ENCODE results near the gene CCNJL. TPM values are rescaled to one million over a fixed set of nuclear protein-coding genes. Genes with fewer than 3 reads are reported as not detected.

The CCNJL gene, protein sequence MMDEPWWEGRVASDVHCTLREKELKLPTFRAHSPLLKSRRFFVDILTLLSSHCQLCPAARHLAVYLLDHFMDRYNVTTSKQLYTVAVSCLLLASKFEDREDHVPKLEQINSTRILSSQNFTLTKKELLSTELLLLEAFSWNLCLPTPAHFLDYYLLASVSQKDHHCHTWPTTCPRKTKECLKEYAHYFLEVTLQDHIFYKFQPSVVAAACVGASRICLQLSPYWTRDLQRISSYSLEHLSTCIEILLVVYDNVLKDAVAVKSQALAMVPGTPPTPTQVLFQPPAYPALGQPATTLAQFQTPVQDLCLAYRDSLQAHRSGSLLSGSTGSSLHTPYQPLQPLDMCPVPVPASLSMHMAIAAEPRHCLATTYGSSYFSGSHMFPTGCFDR
- total RNA-seq = under 1 TPM; 0.84 TPM
- under 1 TPM; 0.07 to 0.42 TPM for polyA plus RNA-seq

DNA sequence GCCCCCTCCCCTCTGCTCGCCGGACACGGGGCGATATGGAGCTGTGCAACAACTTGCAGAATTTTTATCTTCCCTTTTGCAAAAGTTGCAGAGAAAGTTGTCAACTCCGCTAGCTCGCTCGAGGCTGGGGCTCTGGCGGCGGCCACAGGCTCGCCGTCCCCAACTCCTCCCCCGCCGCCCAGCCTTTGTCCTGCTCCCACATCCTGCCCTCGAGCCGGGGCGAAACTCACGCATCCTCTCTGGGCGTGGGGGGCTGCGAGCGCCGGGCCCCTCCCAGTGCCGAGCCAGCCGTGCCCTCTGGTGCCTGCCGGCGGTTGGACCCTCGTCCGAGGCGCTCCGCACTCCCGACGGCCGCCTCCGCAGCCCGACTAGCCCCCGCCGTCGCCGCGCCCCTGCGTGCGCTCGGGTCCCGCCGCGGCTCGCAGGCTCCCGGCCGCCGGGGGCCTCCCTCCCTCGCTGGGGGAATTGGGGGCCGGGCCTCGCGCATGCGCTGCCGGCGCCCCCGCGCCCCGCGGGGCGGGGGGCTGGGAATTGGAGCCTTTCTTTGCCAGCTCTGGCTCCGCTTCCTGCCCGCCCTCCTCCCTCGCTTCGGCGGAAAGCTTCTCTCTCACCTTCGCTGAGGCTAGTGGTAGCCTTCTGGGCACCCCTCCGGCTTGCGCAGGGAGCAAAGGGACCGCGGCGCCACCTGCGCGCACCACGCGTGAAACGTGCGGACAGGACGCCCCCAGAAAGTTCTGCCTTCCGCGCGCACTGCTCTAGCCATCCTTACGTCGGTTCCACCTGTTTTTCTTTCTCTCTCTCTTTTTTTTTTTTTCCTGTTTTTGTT lies at the start of gene CCNJL:
Gene CCNJL (minus strand): TSS at position 431 of the 826 bp plus-strand sequence. CDS start 641 bp downstream, outside the sequence.
- no peaks in the 10 kb centered on the region for H3K36me3 ChIP-seq (ENCODE audit: control insufficient read depth in 4 of 4, insufficient read depth in 3 of 4, low read depth in 1 of 4, low read length in 3 of 4)
- no peaks in the 10 kb centered on the region for H3K9me3 ChIP-seq (ENCODE audit: control insufficient read depth in 4 of 4, low read length in 3 of 4)
- 2% methylated on average over 84 of the region's 84 CpGs for WGBS
- no peak within 1 kb of the TSS for H3K9ac ChIP-seq (ENCODE audit: low read depth in 1 of 2, low read length in 2 of 2)
- peak within 1 kb of the TSS in 1 of 2 donors; percentile 63 for H3K27ac ChIP-seq (ENCODE audit: low read depth in 1 of 2, low read length in 2 of 2)
- H3K4me3 ChIP-seq (ENCODE audit: low read depth in 1 of 3, low read length in 3 of 3) = peak within 1 kb of the TSS; percentile 23 to 48 (median 30)
- H3K4me1 ChIP-seq (ENCODE audit: control insufficient read depth in 4 of 4, insufficient read depth in 4 of 4, low read length in 3 of 4) = peaks cover 0 to 11% (median 2%) of the 10 kb centered on the region in 4 donors
- H3K27me3 ChIP-seq (ENCODE audit: control insufficient read depth in 4 of 4, insufficient read depth in 4 of 4, low read length in 3 of 4) = peaks cover 0 to 9% (median 2%) of the 10 kb centered on the region in 4 donors
- TF ChIP-seq FOXA2 (IDR thresholded peaks at IDR 0.05) (no peak), JUND (IDR thresholded peaks at IDR 0.05) (no peak), FOXA1 (IDR thresholded peaks at IDR 0.05) (no peak), SP1 (IDR thresholded peaks at IDR 0.05) (no peak), RXRA (IDR thresholded peaks at IDR 0.05) (no peak), HNF4G (IDR thresholded peaks at IDR 0.05) (no peak), NR2F2 (IDR thresholded peaks at IDR 0.05) (no peak), GABPA (IDR thresholded peaks at IDR 0.05 in 1 of 2, conservative IDR thresholded peaks at IDR 0.05 in 1 of 2) (no peak), TAF1 (conservative IDR thresholded peaks at IDR 0.05) (no peak)
- TF ChIP-seq, protein P1, sequence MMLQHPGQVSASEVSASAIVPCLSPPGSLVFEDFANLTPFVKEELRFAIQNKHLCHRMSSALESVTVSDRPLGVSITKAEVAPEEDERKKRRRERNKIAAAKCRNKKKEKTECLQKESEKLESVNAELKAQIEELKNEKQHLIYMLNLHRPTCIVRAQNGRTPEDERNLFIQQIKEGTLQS (IDR thresholded peaks at IDR 0.05) = no peak
- TF ChIP-seq, protein P2, sequence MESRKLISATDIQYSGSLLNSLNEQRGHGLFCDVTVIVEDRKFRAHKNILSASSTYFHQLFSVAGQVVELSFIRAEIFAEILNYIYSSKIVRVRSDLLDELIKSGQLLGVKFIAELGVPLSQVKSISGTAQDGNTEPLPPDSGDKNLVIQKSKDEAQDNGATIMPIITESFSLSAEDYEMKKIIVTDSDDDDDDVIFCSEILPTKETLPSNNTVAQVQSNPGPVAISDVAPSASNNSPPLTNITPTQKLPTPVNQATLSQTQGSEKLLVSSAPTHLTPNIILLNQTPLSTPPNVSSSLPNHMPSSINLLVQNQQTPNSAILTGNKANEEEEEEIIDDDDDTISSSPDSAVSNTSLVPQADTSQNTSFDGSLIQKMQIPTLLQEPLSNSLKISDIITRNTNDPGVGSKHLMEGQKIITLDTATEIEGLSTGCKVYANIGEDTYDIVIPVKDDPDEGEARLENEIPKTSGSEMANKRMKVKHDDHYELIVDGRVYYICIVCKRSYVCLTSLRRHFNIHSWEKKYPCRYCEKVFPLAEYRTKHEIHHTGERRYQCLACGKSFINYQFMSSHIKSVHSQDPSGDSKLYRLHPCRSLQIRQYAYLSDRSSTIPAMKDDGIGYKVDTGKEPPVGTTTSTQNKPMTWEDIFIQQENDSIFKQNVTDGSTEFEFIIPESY (IDR thresholded peaks at IDR 0.05) = no peak
- TF ChIP-seq, protein P3, sequence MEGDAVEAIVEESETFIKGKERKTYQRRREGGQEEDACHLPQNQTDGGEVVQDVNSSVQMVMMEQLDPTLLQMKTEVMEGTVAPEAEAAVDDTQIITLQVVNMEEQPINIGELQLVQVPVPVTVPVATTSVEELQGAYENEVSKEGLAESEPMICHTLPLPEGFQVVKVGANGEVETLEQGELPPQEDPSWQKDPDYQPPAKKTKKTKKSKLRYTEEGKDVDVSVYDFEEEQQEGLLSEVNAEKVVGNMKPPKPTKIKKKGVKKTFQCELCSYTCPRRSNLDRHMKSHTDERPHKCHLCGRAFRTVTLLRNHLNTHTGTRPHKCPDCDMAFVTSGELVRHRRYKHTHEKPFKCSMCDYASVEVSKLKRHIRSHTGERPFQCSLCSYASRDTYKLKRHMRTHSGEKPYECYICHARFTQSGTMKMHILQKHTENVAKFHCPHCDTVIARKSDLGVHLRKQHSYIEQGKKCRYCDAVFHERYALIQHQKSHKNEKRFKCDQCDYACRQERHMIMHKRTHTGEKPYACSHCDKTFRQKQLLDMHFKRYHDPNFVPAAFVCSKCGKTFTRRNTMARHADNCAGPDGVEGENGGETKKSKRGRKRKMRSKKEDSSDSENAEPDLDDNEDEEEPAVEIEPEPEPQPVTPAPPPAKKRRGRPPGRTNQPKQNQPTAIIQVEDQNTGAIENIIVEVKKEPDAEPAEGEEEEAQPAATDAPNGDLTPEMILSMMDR (IDR thresholded peaks at IDR 0.05; ENCODE audit: low read depth, low read length, missing input control) = no peak
- DNase-seq (ENCODE audit: low spot score) = no peak

DNA sequence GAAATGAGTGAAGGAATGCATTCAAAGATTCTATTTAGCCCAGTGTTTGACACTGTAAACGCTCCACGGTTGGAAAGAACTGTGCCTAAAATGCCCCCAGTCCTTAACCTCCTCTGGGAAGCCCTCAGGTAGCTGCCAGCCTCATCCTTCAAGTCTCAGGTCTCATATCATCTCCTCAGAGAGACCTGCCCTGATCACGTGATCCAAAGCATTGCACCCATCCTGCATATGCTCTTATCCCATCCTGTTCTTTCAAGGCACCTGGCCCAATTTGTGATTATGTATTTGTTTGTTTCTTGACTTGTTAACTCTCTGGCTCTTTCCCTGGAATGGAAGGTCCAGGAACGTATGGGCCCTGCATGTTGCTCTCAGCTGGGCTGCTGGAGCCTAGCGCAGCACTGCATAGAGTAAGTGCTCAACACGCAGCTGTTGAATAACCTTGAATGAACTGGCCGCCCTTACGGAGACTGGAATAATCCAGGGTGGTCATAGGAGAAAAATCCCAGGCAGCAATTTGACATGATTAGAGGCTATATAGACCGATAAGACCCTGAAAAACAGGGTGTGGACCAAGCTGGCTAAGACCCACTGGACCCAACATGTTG lies 49.4 kb upstream of the CCNJL start:
- no peaks in the 10 kb centered on the region for H3K36me3 ChIP-seq (ENCODE audit: control insufficient read depth in 4 of 4, insufficient read depth in 3 of 4, low read depth in 1 of 4, low read length in 3 of 4)
- no peak overlapping the region for H3K27ac ChIP-seq (ENCODE audit: low read depth in 1 of 2, low read length in 2 of 2)
- no peaks in the 10 kb centered on the region for H3K9me3 ChIP-seq (ENCODE audit: control insufficient read depth in 4 of 4, low read length in 3 of 4)
- 89% methylated on average over 9 of the region's 9 CpGs for WGBS
- H3K4me1 ChIP-seq (ENCODE audit: control insufficient read depth in 4 of 4, insufficient read depth in 4 of 4, low read length in 3 of 4) = no peaks in the 10 kb centered on the region
- no peak overlapping the region for H3K9ac ChIP-seq (ENCODE audit: low read depth in 1 of 2, low read length in 2 of 2)
- H3K4me3 ChIP-seq (ENCODE audit: low read depth in 1 of 3, low read length in 3 of 3) = no peak overlapping the region
- no peaks in the 10 kb centered on the region for H3K27me3 ChIP-seq (ENCODE audit: control insufficient read depth in 4 of 4, insufficient read depth in 4 of 4, low read length in 3 of 4)
- TF ChIP-seq TAF1 (conservative IDR thresholded peaks at IDR 0.05) = no peak
- DNase-seq (ENCODE audit: low spot score) = no peak

Measured in liver (tissue), 9 donors.